Stimulated activated CD8-positive, alpha-beta memory T cell treated with anti-CD3 and anti-CD28 coated beads, Interleukin-15, amount 100 ng/mL, for 48 hours (primary cell): Measurements from ENCODE around the gene SERINC2.
"Not testable (repeated sequence)": the region's sequence is repeated elsewhere in the genome, so short reads cannot be mapped to it uniquely, and the experiment has no call there.

Experiments used
- DNase-seq, 2 donors: peaks; one replicate each; pipeline ENCODE4 v3.0.0-alpha.2; 2020; ENCODE audit warnings: low read depth in 2 of 2

The SERINC2 gene

GRCh38 chr1:31470794-31471315 lies 57.8 kb downstream of the SERINC2 start:
- no peak for DNase-seq

GRCh38 chr1:31471452-31472313 lies 58.7 kb downstream of the SERINC2 start:
- peak in 1 of 2 donors; percentile 13 for DNase-seq

GRCh38 chr1:31472314-31472651 lies 59.3 kb downstream of the SERINC2 start:
- DNase-seq = not testable (repeated sequence)

- not testable (repeated sequence) for DNase-seq
Measured at GRCh38 chr1:31472673-31473072, 59.7 kb downstream of the SERINC2 start.

- DNase-seq = not testable (repeated sequence)
Measured at GRCh38 chr1:31473508-31473907, 60.5 kb downstream of the SERINC2 start.

- DNase-seq = not testable (repeated sequence)
Measured at GRCh38 chr1:31474567-31474966, 61.6 kb downstream of the SERINC2 start.

- no peak for DNase-seq
Measured at GRCh38 chr1:31476891-31477846, 64.2 kb downstream of the SERINC2 start.

GRCh38 chr1:31478167-31478566 lies 65.2 kb downstream of the SERINC2 start:
- no peak for DNase-seq

GRCh38 chr1:31479811-31480210 lies 66.8 kb downstream of the SERINC2 start:
- no peak for DNase-seq

- not testable (repeated sequence) for DNase-seq
Measured at GRCh38 chr1:31480426-31480825, 67.4 kb downstream of the SERINC2 start.

- no peak for DNase-seq
Measured at GRCh38 chr1:31482482-31483011, 69.5 kb downstream of the SERINC2 start.

GRCh38 chr1:31483012-31483946 lies 70.3 kb downstream of the SERINC2 start:
- DNase-seq = no peak
